HL-60 (cell line): ENCODE results near the gene SPTBN1.

Experiments
- DNase-seq, 2 experiments: peaks; one replicate each; pipeline ENCODE4 v3.0.0-alpha.2; 2010 to 2020; ENCODE audit warnings: low read depth in 1 of 2, low spot score in 1 of 2
- H3K27ac ChIP-seq: fragments of 250-450 bp; sonication (Bioruptor Pico); replicated peaks from 2 replicates; pipeline ENCODE4 v1.5.1; 2020; ENCODE audit warnings: mild to moderate bottlenecking, moderate library complexity
- H3K27me3 ChIP-seq: fragments of 250-450 bp; sonication (Bioruptor Pico); 2 replicates; pipeline ENCODE4 v1.5.1; 2021; ENCODE audit warnings: mild to moderate bottlenecking, moderate library complexity; ENCODE audit not compliant: insufficient read depth, poor library complexity, severe bottlenecking
- H3K4me3 ChIP-seq: replicated peaks from 2 replicates; pipeline ENCODE4 v1.5.1; 2011; ENCODE audit warnings: mild to moderate bottlenecking, control low read depth, low read length; ENCODE audit not compliant: insufficient read depth
- GABPA ChIP-seq: IDR thresholded peaks from 2 replicates; pipeline ENCODE4 v1.6.1; 2012; ENCODE audit warnings: low read depth
- POLR2AphosphoS5 ChIP-seq: IDR thresholded peaks from 2 replicates; pipeline ENCODE4 v1.6.1; 2012; ENCODE audit warnings: low read depth
- SPI1 ChIP-seq: IDR thresholded peaks from 2 replicates; pipeline ENCODE4 v1.6.1; 2012; ENCODE audit warnings: low read depth, mild to moderate bottlenecking, borderline replicate concordance
- TF ChIP-seq, protein P1 (sequence below): IDR thresholded peaks from 2 replicates; pipeline ENCODE4 v1.6.1; 2012; ENCODE audit warnings: low read depth; ENCODE audit not compliant: insufficient replicate concordance
- TF ChIP-seq, protein P2 (sequence below): IDR thresholded peaks from one replicate; pipeline ENCODE4 v1.5.1; 2011; ENCODE audit warnings: low read length, control low read depth, inconsistent platforms; ENCODE audit not compliant: insufficient read depth

Gene SPTBN1

DNA sequence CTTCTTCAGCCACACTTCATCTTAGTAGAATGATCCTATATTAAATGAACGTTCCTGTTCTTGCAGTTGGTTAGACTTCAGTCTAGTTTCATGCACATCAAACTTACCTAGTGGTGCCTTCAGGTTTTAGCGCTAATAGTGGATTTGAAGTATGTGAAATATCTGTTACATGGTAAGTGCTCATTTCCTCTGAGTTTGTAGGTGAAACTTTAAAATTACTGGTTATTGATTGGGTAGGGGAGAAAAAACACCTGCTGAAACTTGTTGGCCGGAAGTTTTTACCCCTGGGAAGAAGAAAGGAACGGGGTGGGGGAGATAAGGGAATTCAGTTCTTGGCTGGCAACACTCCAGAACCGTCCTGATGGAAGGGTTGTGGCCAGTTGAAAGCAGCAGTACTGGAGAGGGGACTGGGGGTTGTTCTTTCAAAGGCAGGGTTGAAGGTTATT lies 112.8 kb downstream of the SPTBN1 start:
- H3K27ac ChIP-seq, result peak overlapping the region; percentile 68
- DNase-seq, result no peak
- TF ChIP-seq, protein P1, sequence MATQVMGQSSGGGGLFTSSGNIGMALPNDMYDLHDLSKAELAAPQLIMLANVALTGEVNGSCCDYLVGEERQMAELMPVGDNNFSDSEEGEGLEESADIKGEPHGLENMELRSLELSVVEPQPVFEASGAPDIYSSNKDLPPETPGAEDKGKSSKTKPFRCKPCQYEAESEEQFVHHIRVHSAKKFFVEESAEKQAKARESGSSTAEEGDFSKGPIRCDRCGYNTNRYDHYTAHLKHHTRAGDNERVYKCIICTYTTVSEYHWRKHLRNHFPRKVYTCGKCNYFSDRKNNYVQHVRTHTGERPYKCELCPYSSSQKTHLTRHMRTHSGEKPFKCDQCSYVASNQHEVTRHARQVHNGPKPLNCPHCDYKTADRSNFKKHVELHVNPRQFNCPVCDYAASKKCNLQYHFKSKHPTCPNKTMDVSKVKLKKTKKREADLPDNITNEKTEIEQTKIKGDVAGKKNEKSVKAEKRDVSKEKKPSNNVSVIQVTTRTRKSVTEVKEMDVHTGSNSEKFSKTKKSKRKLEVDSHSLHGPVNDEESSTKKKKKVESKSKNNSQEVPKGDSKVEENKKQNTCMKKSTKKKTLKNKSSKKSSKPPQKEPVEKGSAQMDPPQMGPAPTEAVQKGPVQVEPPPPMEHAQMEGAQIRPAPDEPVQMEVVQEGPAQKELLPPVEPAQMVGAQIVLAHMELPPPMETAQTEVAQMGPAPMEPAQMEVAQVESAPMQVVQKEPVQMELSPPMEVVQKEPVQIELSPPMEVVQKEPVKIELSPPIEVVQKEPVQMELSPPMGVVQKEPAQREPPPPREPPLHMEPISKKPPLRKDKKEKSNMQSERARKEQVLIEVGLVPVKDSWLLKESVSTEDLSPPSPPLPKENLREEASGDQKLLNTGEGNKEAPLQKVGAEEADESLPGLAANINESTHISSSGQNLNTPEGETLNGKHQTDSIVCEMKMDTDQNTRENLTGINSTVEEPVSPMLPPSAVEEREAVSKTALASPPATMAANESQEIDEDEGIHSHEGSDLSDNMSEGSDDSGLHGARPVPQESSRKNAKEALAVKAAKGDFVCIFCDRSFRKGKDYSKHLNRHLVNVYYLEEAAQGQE, result no peak
- TF ChIP-seq POLR2AphosphoS5 (no peak), GABPA (no peak)
- no peaks in the 10 kb centered on the region for H3K27me3 ChIP-seq
- H3K4me3 ChIP-seq, result no peak overlapping the region

DNA sequence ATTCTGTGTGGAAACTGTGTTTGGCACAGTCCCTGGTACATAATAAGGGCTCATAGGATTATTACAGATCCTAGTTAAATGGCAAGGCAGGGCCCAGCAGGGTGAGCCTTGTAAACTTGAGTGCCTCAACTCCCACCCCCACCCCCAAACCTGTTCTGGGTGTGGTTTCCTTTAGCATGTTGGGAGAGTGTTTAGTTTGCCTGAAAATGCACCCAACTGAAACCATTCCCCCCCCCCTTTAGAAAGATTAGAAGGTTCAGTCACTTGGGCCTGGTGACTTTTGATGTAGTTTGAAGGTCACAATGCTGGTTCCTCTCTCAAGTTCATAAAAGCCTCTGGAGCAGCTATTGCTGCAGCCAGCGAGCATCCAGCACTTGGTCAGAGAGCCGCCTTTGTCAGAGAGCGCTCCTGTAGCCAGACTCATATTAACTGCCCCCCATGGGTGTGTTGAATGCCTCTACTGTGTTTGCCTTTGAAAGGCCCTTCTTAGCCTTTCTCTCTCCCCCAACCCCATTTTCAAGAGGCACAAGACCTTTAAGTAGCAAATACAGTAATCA lies 113.7 kb downstream of the SPTBN1 start:
- DNase-seq, result no peak
- H3K27me3 ChIP-seq, result no peaks in the 10 kb centered on the region
- no peak overlapping the region for H3K4me3 ChIP-seq
- TF ChIP-seq, protein P1, result no peak
- TF ChIP-seq POLR2AphosphoS5 (no peak), GABPA (no peak), SPI1 (no peak)
- TF ChIP-seq, protein P2, sequence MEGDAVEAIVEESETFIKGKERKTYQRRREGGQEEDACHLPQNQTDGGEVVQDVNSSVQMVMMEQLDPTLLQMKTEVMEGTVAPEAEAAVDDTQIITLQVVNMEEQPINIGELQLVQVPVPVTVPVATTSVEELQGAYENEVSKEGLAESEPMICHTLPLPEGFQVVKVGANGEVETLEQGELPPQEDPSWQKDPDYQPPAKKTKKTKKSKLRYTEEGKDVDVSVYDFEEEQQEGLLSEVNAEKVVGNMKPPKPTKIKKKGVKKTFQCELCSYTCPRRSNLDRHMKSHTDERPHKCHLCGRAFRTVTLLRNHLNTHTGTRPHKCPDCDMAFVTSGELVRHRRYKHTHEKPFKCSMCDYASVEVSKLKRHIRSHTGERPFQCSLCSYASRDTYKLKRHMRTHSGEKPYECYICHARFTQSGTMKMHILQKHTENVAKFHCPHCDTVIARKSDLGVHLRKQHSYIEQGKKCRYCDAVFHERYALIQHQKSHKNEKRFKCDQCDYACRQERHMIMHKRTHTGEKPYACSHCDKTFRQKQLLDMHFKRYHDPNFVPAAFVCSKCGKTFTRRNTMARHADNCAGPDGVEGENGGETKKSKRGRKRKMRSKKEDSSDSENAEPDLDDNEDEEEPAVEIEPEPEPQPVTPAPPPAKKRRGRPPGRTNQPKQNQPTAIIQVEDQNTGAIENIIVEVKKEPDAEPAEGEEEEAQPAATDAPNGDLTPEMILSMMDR, result no peak
- peak overlapping the region; percentile 68 for H3K27ac ChIP-seq

DNA sequence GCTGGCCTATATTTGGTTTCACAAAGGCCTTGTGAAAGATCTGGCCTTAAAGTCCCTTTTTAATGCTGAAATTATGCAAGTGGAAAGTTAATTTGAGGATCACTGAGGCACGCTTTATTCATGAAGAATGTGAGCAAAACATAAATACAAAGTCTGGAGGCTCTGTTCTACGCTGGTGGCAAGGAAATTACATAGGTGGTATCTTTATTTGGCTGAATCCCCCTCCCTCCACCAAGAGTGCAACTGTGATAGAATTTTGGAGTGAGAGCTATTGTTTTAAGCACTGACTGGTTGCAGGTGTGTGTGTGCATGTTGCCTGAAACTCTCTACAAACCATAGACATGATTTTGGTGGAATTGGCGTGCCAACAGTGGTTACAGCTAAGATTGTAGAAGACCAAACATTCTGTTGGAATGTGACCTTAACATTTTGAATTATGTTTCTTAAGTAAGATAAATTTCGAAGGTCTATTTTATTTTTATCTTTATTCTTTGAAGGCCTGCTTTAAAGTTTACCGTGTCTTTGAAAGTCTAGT lies 114.3 kb downstream of the SPTBN1 start:
- H3K4me3 ChIP-seq, result no peak overlapping the region
- DNase-seq, result no peak
- peak overlapping the region; percentile 68 for H3K27ac ChIP-seq
- no peaks in the 10 kb centered on the region for H3K27me3 ChIP-seq
- TF ChIP-seq, protein P2, result no peak
- no peak for TF ChIP-seq POLR2AphosphoS5
- no peak for TF ChIP-seq GABPA
- TF ChIP-seq, protein P1, result no peak
- no peak for TF ChIP-seq SPI1
